Loucy (cell line): ENCODE results near the gene RCAN2.

ENCODE experiments used
- H2AFZ ChIP-seq: fragments of 200-600 bp; sonication (generic); 2 replicates; pipeline ENCODE4 v1.6.0; 2016; ENCODE audit warnings: antibody characterized with exemption, mild to moderate bottlenecking, low read length, moderate library complexity
- H3F3A ChIP-seq: fragments of 200-600 bp; 2 replicates; pipeline ENCODE4 v1.6.0; 2016; ENCODE audit warnings: antibody characterized with exemption, low read depth, mild to moderate bottlenecking
- H3K27me3 ChIP-seq: fragments of 200-600 bp; sonication (generic); 2 replicates; pipeline ENCODE4 v1.6.1; 2014; ENCODE audit warnings: low read length, mild to moderate bottlenecking; ENCODE audit not compliant: insufficient read depth, poor library complexity, severe bottlenecking
- H3K36me3 ChIP-seq: fragments of 200-600 bp; sonication (generic); 2 replicates; pipeline ENCODE4 v1.6.1; 2016; ENCODE audit warnings: low read length; ENCODE audit not compliant: insufficient read depth
- H3K4me1 ChIP-seq: fragments of 200-600 bp; sonication (generic); 2 replicates; pipeline ENCODE4 v1.5.1; 2014; ENCODE audit warnings: low read length, mild to moderate bottlenecking; ENCODE audit not compliant: insufficient read depth, poor library complexity, severe bottlenecking
- H3K4me2 ChIP-seq: fragments of 200-600 bp; sonication (generic); 2 replicates; pipeline ENCODE4 v1.6.0; 2014; ENCODE audit warnings: antibody characterized with exemption, low read length, low read depth, mild to moderate bottlenecking; ENCODE audit not compliant: poor library complexity, severe bottlenecking
- H3K4me3 ChIP-seq: fragments of 200-600 bp; sonication (generic); 2 replicates; pipeline ENCODE4 v1.5.1; 2014; ENCODE audit warnings: low read length, mild to moderate bottlenecking, mixed read lengths; ENCODE audit not compliant: poor library complexity, severe bottlenecking
- H3K79me2 ChIP-seq: fragments of 200-600 bp; sonication (generic); 2 replicates; pipeline ENCODE4 v1.6.1; 2014; ENCODE audit warnings: low read length; ENCODE audit not compliant: insufficient read depth
- H3K9ac ChIP-seq: fragments of 200-600 bp; sonication (generic); 2 replicates; pipeline ENCODE4 v1.6.0; 2014; ENCODE audit warnings: mild to moderate bottlenecking, low read depth, low read length, moderate library complexity; ENCODE audit not compliant: poor library complexity, severe bottlenecking
- H3K9me2 ChIP-seq: fragments of 200-600 bp; sonication (generic); replicated peaks from 2 replicates; pipeline ENCODE4 v1.6.1; 2016; ENCODE audit warnings: low read depth, low read length, mixed read lengths
- H3K9me3 ChIP-seq: fragments of 200-600 bp; sonication (generic); 2 replicates; pipeline ENCODE4 v1.6.1; 2014; ENCODE audit warnings: mild to moderate bottlenecking, antibody characterized with exemption, low read length, low read depth; ENCODE audit not compliant: insufficient read depth
- H4K20me1 ChIP-seq: fragments of 200-600 bp; sonication (generic); 2 replicates; pipeline ENCODE4 v1.6.0; 2014; ENCODE audit warnings: antibody characterized with exemption, low read length, mild to moderate bottlenecking; ENCODE audit not compliant: insufficient read depth, poor library complexity, severe bottlenecking
- CTCF ChIP-seq: fragments of 200-600 bp; sonication (generic); conservative IDR thresholded peaks from 2 replicates; pipeline ENCODE4 v1.5.1; 2014; ENCODE audit warnings: mild to moderate bottlenecking, antibody characterized with exemption, low read length
- EZH2phosphoT487 ChIP-seq: fragments of 200-600 bp; IDR thresholded peaks from 2 replicates; pipeline ENCODE4 v1.6.1; 2018; ENCODE audit warnings: antibody characterized with exemption, mild to moderate bottlenecking, moderate library complexity, borderline replicate concordance

Gene RCAN2

GRCh38 chr6:46290421-46291274 is 200.6 kb downstream of the RCAN2 start:
- Histone ChIP-seq H3K9me2 (no peaks in the 10 kb centered on the region), H3K4me1 (no peaks in the 10 kb centered on the region), H3K79me2 (no peaks in the 10 kb centered on the region), H3K4me3 (no peak overlapping the region), H3K36me3 (no peaks in the 10 kb centered on the region), H3K9me3 (no peaks in the 10 kb centered on the region), H3K27me3 (no peaks in the 10 kb centered on the region), H3K9ac (no peak overlapping the region), H2AFZ (no peak overlapping the region), H4K20me1 (no peaks in the 10 kb centered on the region), H3F3A (no peaks in the 10 kb centered on the region), H3K4me2 (no peak overlapping the region)
- TF ChIP-seq CTCF (no peak), EZH2phosphoT487 (no peak)

- no peak for TF ChIP-seq EZH2phosphoT487
- no peak for TF ChIP-seq CTCF
- Histone ChIP-seq H3K4me3 (no peak overlapping the region), H3K4me2 (no peak overlapping the region), H3K36me3 (no peaks in the 10 kb centered on the region), H4K20me1 (no peaks in the 10 kb centered on the region), H3K9ac (no peak overlapping the region), H3K79me2 (no peaks in the 10 kb centered on the region), H3F3A (no peaks in the 10 kb centered on the region), H3K9me3 (no peaks in the 10 kb centered on the region), H3K4me1 (no peaks in the 10 kb centered on the region), H3K9me2 (no peaks in the 10 kb centered on the region), H3K27me3 (no peaks in the 10 kb centered on the region), H2AFZ (no peak overlapping the region)
These were observed 201.4 kb downstream of the RCAN2 start for GRCh38 chr6:46289898-46290297.

GRCh38 chr6:46288835-46289234 is 202.4 kb downstream of the RCAN2 start:
- Histone ChIP-seq H3K4me2 (no peak overlapping the region), H3K4me3 (no peak overlapping the region), H3K27me3 (no peaks in the 10 kb centered on the region), H2AFZ (no peak overlapping the region), H4K20me1 (no peaks in the 10 kb centered on the region), H3K9me3 (no peaks in the 10 kb centered on the region), H3K9me2 (no peaks in the 10 kb centered on the region), H3F3A (no peaks in the 10 kb centered on the region), H3K9ac (no peak overlapping the region), H3K36me3 (no peaks in the 10 kb centered on the region), H3K4me1 (no peaks in the 10 kb centered on the region), H3K79me2 (no peaks in the 10 kb centered on the region)
- no peak for TF ChIP-seq CTCF
- TF ChIP-seq EZH2phosphoT487: no peak
